Left cardiac atrium (tissue), 4 donors: Measurements from ENCODE around the gene USP36. TPM values are rescaled to one million over a fixed set of nuclear protein-coding genes. Genes with fewer than 3 reads are reported as not detected.

Experiments used
- ATAC-seq, 2 donors: fragments of 200-7000 bp; cut with Tn5 transposase; one replicate each; pipeline ENCODE4 v1.9.1; 2020; ENCODE audit warnings: mild to moderate bottlenecking in 2 of 2, moderate library complexity in 2 of 2
- DNase-seq: peaks from one replicate; pipeline ENCODE4 v3.0.0-alpha.2; 2020
- intact Hi-C, 2 donors: fragments of 100-400 bp; cut with DNase I; formaldehyde crosslinking; loops; one replicate each; pipeline versions ENCODE4 v1.14.1 to v1.15.1; 2022 to 2023
- total RNA-seq, 2 donors: library from RNA; stranded (reverse); fragmentation: NEBNext Ultra II Directional; extraction: Animal tissue kit (Norgen Biotek cat#: 25700); gene quantifications; one replicate each; pipeline ENCODE4 v1.2.1, GENCODE V29; 2021
- donor health status: DM: no; HTN: yes; CAD: no.
- donor health status: DM: no; HTN: yes; CAD: no; lungs with severe emphysema.
- donor health status: DM: yes; HTN: yes; CAD: no.
- donor health status: Dilated cardiomyopathy.

The USP36 gene
- total RNA-seq, 2 donors from 2014 or later: 28.1 to 48.1 TPM

- intact Hi-C loops: loop anchor here (5.0 kb wide), 1 partner anchor 301 kb away; no protein-coding TSS in a partner anchor
- no peak for DNase-seq
- no peak for ATAC-seq
Measured at GRCh38 chr17:78797691-78798585, 42.7 kb downstream of the USP36 start.

- DNase-seq (peak; percentile 8), ATAC-seq (no peak)
- intact Hi-C loops: loop anchor here (5.0 kb wide), 1 partner anchor 300 kb away; no protein-coding TSS in a partner anchor
Measured at GRCh38 chr17:78797213-78797612, 43.4 kb downstream of the USP36 start.

- no peak for ATAC-seq
- peak; percentile 10 for DNase-seq
- intact Hi-C loops: loop anchor here (5.0 kb wide), 1 partner anchor 299 kb away; no protein-coding TSS in a partner anchor
Measured at GRCh38 chr17:78796517-78796900, 44.1 kb downstream of the USP36 start.

GRCh38 chr17:78795861-78796516, 44.6 kb downstream of the USP36 start:
- ATAC-seq: no peak

GRCh38 chr17:78794864-78795640, 45.6 kb downstream of the USP36 start:
- ATAC-seq: no peak
- peak; percentile 8 for DNase-seq
- intact Hi-C loops: loop anchor here (5.0 kb wide), 1 partner anchor 298 kb away; no protein-coding TSS in a partner anchor

More at GRCh38 chr17:78795861-78796516, 44.6 kb downstream of the USP36 start:
- intact Hi-C loops: loop anchor here (5.0 kb wide), 1 partner anchor 299 kb away; no protein-coding TSS in a partner anchor
- DNase-seq: peak; percentile 22

- peak; percentile 10 for DNase-seq
- intact Hi-C loops: no loop called here
- no peak for ATAC-seq
Measured at GRCh38 chr17:78794399-78794798, 46.2 kb downstream of the USP36 start.

GRCh38 chr17:78793968-78794367, 46.6 kb downstream of the USP36 start:
- ATAC-seq (no peak), DNase-seq (peak; percentile 1)
- intact Hi-C loops: no loop called here

GRCh38 chr17:78793415-78793814, 47.2 kb downstream of the USP36 start:
- intact Hi-C loops: no loop called here
- DNase-seq (no peak), ATAC-seq (no peak)

- DNase-seq: peak; percentile 3
- intact Hi-C loops: no loop called here
- no peak for ATAC-seq
Measured at GRCh38 chr17:78791840-78792709, 48.5 kb downstream of the USP36 start.

GRCh38 chr17:78790552-78790951, 50.1 kb downstream of the USP36 start:
- intact Hi-C loops: no loop called here
- ATAC-seq (no peak), DNase-seq (no peak)

GRCh38 chr17:78789663-78790181, 50.9 kb downstream of the USP36 start:
- ATAC-seq: peak; percentile 39 to 72
- intact Hi-C loops: no loop called here
- DNase-seq: peak; percentile 83

- intact Hi-C loops: no loop called here
- ATAC-seq (peak; percentile 16 to 40), DNase-seq (peak; percentile 9)
Measured at GRCh38 chr17:78789149-78789662, 51.4 kb downstream of the USP36 start.

GRCh38 chr17:78788451-78788850, 52.2 kb downstream of the USP36 start:
- DNase-seq: peak; percentile 10
- intact Hi-C loops: no loop called here
- no peak for ATAC-seq

GRCh38 chr17:78787444-78787843, 53.2 kb downstream of the USP36 start:
- DNase-seq (no peak), ATAC-seq (no peak)
- intact Hi-C loops: no loop called here

GRCh38 chr17:78785663-78786057, 55.0 kb downstream of the USP36 start:
- ATAC-seq: no peak
- intact Hi-C loops: no loop called here

GRCh38 chr17:78785011-78785662, 55.5 kb downstream of the USP36 start:
- intact Hi-C loops: no loop called here
- DNase-seq: no peak
- no peak for ATAC-seq

More at GRCh38 chr17:78785663-78786057, 55.0 kb downstream of the USP36 start:
- no peak for DNase-seq

- intact Hi-C loops: no loop called here
- ATAC-seq (no peak), DNase-seq (no peak)
Measured at GRCh38 chr17:78784352-78784751, 56.3 kb downstream of the USP36 start.
